Ovary (tissue), 9 donors: ENCODE results near the gene DNAI1. TPM values are rescaled to one million over a fixed set of nuclear protein-coding genes. Genes with fewer than 3 reads are reported as not detected.

Experiments used
- DNase-seq, 5 donors: peaks; one replicate each; pipeline ENCODE4 v3.0.0-alpha.2; 2019 to 2020
- H3K27ac ChIP-seq, 2 donors: fragments of 200-600 bp; one replicate each; pipeline versions ENCODE4 v1.5.1 to v1.8.0; 2019 to 2022
- H3K27me3 ChIP-seq: fragments of 200-600 bp; one replicate; pipeline ENCODE4 v1.8.0; 2022
- H3K36me3 ChIP-seq: fragments of 200-600 bp; sonication (generic); one replicate; pipeline ENCODE4 v1.5.1; 2019
- H3K4me1 ChIP-seq: one replicate; pipeline ENCODE4 v1.8.1; 2013; ENCODE audit warnings: mild to moderate bottlenecking, moderate library complexity; ENCODE audit not compliant: insufficient read depth
- H3K4me3 ChIP-seq: fragments of 200-600 bp; sonication (generic); one replicate; pipeline ENCODE4 v1.5.1; 2017
- H3K9me3 ChIP-seq, 2 donors: fragments of 200-600 bp in 1 of 2; sonication (generic) in 1 of 2; one replicate each; pipeline versions ENCODE4 v1.5.1 to v1.8.1; 2013 to 2019; ENCODE audit warnings: mild to moderate bottlenecking in 1 of 2, moderate library complexity in 1 of 2
- EP300 ChIP-seq: sonication (generic); formaldehyde crosslinking; IDR thresholded peaks from one replicate; pipeline ENCODE4 v1.6.1; 2017; ENCODE audit warnings: antibody characterized with exemption
- POLR2A ChIP-seq: fragments of 450-650 bp; IDR thresholded peaks from one replicate; pipeline ENCODE4 v1.6.1; 2017; ENCODE audit warnings: antibody characterized with exemption, mild to moderate bottlenecking, moderate library complexity
- WGBS, 3 donors: extraction: QIAGEN DNeasy Blood & Tissue Kit in 1 of 3; methylation state at CpG; one replicate each; pipeline versions ENCODE4 v1.1.5 to v1.1.7; 2013 to 2017; 5-methylcytosine and 5-hydroxymethylcytosine counted together
- intact Hi-C, 4 donors: fragments of 100-400 bp; cut with DNase I; formaldehyde crosslinking; loops; one replicate each; pipeline versions ENCODE4 v1.11.0 to v1.15.1; 2022 to 2023
- polyA plus RNA-seq, 2 donors: library from polyadenylated mRNA; stranded (reverse); fragments of 200-250 nt in 1 of 2; fragments of 350-450 nt in 1 of 2; fragmentation: Illumina TruSeq in 1 of 2; extraction: RNeasy Lipid Tissue Mini Kit (QIAGEN cat#74804) in 1 of 2; gene quantifications; one replicate each; pipeline ENCODE4 v1.2.3, GENCODE V29; 2013 to 2014
- total RNA-seq, 7 donors: library from RNA; depleted of rRNA in 2 of 7; stranded (reverse); fragments of >200 nt in 2 of 7; fragmentation: NEBNext Ultra II Directional in 3 of 7; extraction: Animal tissue kit (Norgen Biotek cat#: 25700) in 3 of 7; gene quantifications; one replicate each; pipeline versions ENCODE4 v1.1.0 to v1.2.4, GENCODE V29; 2016 to 2023
- TF ChIP-seq, protein P1 (sequence below), 3 donors: fragments of 450-650 bp in 2 of 3; fragments of 200-600 bp in 1 of 3; IDR thresholded peaks; one replicate each; pipeline versions ENCODE4 v1.5.1 to v1.8.0; 2016 to 2022; ENCODE audit warnings: antibody characterized with exemption in 3 of 3, mild to moderate bottlenecking in 1 of 3
- donor health status: DM: no; HTN: no; CAD: no; lungs with moderate emphysema.
- donor health status: DM: no; HTN: no; CAD: no.
- donor health status: Bipolar disorder and iron deficiency.
- donor health status: DM: yes; HTN: yes; CAD: no.
- donor health status: DM: no; HTN: no; CAD: no.
- donor health status: DM: yes; HTN: yes; CAD: no.

Gene DNAI1
- total and polyA plus RNA-seq, 9 donors = 0.10 to 26.1 (median 1.9) TPM; not detected in 3

DNA sequence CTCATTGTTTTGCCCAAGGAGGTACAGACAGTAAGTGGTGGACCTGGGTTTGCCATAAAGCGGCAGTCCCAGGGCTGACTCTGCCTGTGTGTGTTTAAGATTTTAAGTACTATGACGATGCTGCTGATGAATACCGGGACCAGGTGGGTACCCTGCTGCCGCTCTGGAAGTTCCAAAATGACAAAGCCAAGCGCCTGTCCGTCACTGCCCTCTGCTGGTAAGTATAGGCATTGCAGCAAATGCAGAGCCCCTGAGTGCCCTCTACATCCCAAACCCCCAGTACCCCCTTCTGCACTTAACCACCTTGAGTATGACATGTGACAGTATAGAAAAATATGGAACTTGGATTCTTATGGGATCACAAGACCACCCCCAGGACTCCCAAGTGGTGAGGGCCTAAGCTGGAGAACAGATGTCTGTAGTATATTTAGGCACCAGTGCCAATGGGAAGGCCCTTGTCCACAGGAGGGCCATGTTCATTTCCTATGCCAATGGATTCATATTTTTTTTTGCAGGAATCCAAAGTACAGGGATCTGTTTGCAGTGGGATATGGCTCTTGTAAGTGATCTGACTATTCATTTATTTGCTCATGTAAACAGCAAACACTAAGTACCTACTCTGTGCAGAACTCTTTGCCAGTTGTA is 42.1 kb downstream of the DNAI1 start:
- intact Hi-C loops = loop anchor here (2.0 to 10.0 kb wide), 5 partner anchors 88 to 876 kb away; no protein-coding TSS in a partner anchor
- no peak for TF ChIP-seq EP300
- TF ChIP-seq POLR2A = no peak
- TF ChIP-seq, protein P1, sequence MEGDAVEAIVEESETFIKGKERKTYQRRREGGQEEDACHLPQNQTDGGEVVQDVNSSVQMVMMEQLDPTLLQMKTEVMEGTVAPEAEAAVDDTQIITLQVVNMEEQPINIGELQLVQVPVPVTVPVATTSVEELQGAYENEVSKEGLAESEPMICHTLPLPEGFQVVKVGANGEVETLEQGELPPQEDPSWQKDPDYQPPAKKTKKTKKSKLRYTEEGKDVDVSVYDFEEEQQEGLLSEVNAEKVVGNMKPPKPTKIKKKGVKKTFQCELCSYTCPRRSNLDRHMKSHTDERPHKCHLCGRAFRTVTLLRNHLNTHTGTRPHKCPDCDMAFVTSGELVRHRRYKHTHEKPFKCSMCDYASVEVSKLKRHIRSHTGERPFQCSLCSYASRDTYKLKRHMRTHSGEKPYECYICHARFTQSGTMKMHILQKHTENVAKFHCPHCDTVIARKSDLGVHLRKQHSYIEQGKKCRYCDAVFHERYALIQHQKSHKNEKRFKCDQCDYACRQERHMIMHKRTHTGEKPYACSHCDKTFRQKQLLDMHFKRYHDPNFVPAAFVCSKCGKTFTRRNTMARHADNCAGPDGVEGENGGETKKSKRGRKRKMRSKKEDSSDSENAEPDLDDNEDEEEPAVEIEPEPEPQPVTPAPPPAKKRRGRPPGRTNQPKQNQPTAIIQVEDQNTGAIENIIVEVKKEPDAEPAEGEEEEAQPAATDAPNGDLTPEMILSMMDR (IDR thresholded peaks at IDR 0.05) = peak; percentile 72 to 81 (median 80)
- H3K4me1 ChIP-seq = peaks cover 5% of the 10 kb centered on the region
- peak; percentile 32 to 68 (median 64) for DNase-seq
- no peak overlapping the region for H3K27ac ChIP-seq
- WGBS, 3 donors = 1 to 3% (median 3%) methylated on average over 6 of the region's 6 CpGs
- no peaks in the 10 kb centered on the region for H3K9me3 ChIP-seq
- H3K36me3 ChIP-seq = no peaks in the 10 kb centered on the region
- no peaks in the 10 kb centered on the region for H3K27me3 ChIP-seq
- no peak overlapping the region for H3K4me3 ChIP-seq

DNA sequence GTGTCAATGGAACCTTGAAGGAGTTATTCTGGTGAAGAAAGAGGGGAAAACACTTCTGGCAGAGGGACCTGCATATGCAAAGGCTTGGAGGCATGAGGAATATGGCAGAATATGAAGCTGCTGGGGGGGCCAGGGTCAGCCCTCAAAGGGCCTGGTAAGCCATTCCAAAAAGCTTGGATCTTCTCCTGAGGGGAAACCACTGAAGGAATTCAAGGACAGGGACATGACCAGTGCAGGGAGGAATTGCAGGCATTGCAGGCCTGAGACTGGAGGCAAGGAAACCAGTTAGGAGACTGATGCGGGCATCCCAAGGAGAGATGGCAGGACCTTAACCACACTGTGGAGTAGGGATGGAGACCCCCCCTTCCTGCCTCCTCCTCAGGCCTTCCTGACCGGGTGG is 42.8 kb downstream of the DNAI1 start:
- intact Hi-C loops = loop anchor here (2.0 to 10.0 kb wide), 5 partner anchors 89 to 877 kb away; no protein-coding TSS in a partner anchor
- Histone ChIP-seq H3K27ac (no peak overlapping the region), H3K36me3 (no peaks in the 10 kb centered on the region), H3K4me1 (peaks cover 5% of the 10 kb centered on the region), H3K9me3 (no peaks in the 10 kb centered on the region), H3K4me3 (no peak overlapping the region), H3K27me3 (no peaks in the 10 kb centered on the region)
- 28 to 56% (median 33%) methylated on average over 2 of the region's 2 CpGs for WGBS, 3 donors
- no peak for TF ChIP-seq EP300
- no peak for TF ChIP-seq POLR2A
- TF ChIP-seq, protein P1 (IDR thresholded peaks at IDR 0.05) = no peak
- no peak for DNase-seq

GRCh38 chr9:34501889-34502425 is 43.4 kb downstream of the DNAI1 start:
- Histone ChIP-seq H3K27ac (no peak overlapping the region), H3K36me3 (no peaks in the 10 kb centered on the region), H3K27me3 (no peaks in the 10 kb centered on the region), H3K9me3 (no peaks in the 10 kb centered on the region), H3K4me3 (no peak overlapping the region), H3K4me1 (peaks cover 5% of the 10 kb centered on the region)
- intact Hi-C loops = loop anchor here (2.0 to 10.0 kb wide), 5 partner anchors 90 to 877 kb away; no protein-coding TSS in a partner anchor
- 6 to 12% (median 11%) methylated on average over 5 of the region's 5 CpGs for WGBS, 3 donors
- peak; percentile 28 to 67 (median 29) for DNase-seq
- TF ChIP-seq, protein P1 (IDR thresholded peaks at IDR 0.05) = no peak
- TF ChIP-seq EP300 (no peak), POLR2A (no peak)

DNA sequence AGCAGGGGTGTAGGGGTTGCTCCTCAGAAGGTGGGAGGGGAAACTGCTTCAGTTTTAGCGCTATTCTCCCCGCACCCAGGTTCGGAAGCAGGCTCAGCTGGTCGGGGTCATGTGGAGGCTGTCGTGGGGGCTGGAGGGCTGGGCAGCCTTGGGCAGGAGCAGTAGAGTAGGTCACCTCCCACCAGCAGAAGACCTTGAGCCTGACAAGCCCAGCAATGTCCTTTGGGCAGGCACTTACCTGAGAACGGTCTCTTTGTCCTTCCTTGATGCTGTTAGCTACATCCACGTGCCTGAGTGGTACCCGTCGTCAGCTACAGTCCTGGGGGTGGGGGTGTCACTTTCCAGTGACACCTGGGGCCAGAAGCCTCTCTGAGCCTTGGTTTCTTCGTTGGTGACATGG is 43.9 kb downstream of the DNAI1 start:
- Histone ChIP-seq H3K36me3 (no peaks in the 10 kb centered on the region), H3K27me3 (no peaks in the 10 kb centered on the region), H3K9me3 (no peaks in the 10 kb centered on the region), H3K4me1 (peaks cover 5% of the 10 kb centered on the region), H3K4me3 (no peak overlapping the region), H3K27ac (no peak overlapping the region)
- no peak for DNase-seq
- intact Hi-C loops = loop anchor here (5.0 to 10.0 kb wide), 4 partner anchors 90 to 878 kb away; no protein-coding TSS in a partner anchor
- WGBS, 3 donors = 12 to 38% (median 21%) methylated on average over 10 of the region's 10 CpGs
- no peak for TF ChIP-seq POLR2A
- TF ChIP-seq, protein P1 (IDR thresholded peaks at IDR 0.05) = no peak
- no peak for TF ChIP-seq EP300
